ENCODE data around the gene DNM3. TPM values are rescaled to one million over a fixed set of nuclear protein-coding genes. Genes with fewer than 3 reads are reported as not detected.

Gene DNM3
- total and polyA plus RNA-seq, 2 experiments from 2014 or later = 0.11 to 1.4 TPM

DNA sequence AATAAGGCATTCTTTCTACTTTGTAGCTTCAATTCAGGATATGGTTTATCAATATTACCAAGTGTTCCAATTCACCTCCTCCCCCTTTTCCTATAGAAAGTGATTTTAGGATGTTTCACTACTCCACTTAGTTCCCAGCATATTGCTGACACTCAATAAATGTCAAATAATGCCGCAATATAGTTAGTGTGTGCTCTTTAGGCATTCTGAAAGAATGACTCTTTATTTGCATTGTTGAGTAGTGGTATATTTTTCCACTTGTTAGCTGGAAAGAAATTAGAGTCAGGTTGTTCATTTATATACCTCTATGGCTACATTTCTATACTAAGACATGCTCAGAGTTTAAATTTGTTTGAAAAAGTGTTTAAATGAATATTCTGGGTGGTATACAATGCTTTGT is 424.6 kb downstream of the DNM3 start:
- DNase-seq = no peak
- H3K9me3 ChIP-seq (ENCODE audit: low read depth) = no peaks in the 10 kb centered on the region
- WGBS, 2 experiments (ENCODE audit: low coverage in 1 of 2, low lambda C conversion rate in 2 of 2, missing lambda C conversion rate in 2 of 2) = 100% methylated on average over 1 of the region's 1 CpG
- no peaks in the 10 kb centered on the region for H3K79me2 ChIP-seq (ENCODE audit: insufficient read depth)
- peaks cover 29% of the 10 kb centered on the region for H3F3A ChIP-seq (ENCODE audit: insufficient read depth)
- H3K9ac ChIP-seq = no peak overlapping the region
- in situ Hi-C loops (cut with MboI) = no loop called here
- H3K4me3 ChIP-seq = no peak overlapping the region
- peaks cover 40% of the 10 kb centered on the region for H3K4me1 ChIP-seq (ENCODE audit: insufficient read depth)
- H3K27me3 ChIP-seq (replicated peaks; ENCODE audit: insufficient read depth) = no peaks in the 10 kb centered on the region
- H2AFZ ChIP-seq = no peak overlapping the region
- TF ChIP-seq EZH2 (IDR thresholded peaks at IDR 0.05; ENCODE audit: insufficient read depth, poor library complexity, severe bottlenecking) (no peak), EZH2phosphoT487 (IDR thresholded peaks at IDR 0.05; ENCODE audit: insufficient read depth, low read depth) (no peak)
- no peaks in the 10 kb centered on the region for H4K20me1 ChIP-seq (ENCODE audit: insufficient read depth)
- H3K4me2 ChIP-seq (ENCODE audit: unreplicated experiment) = no peak overlapping the region
- H3K27ac ChIP-seq = no peak overlapping the region
- H3K36me3 ChIP-seq (ENCODE audit: low read depth) = no peaks in the 10 kb centered on the region
- H3K9me2 ChIP-seq (ENCODE audit: insufficient read depth) = no peaks in the 10 kb centered on the region

DNA sequence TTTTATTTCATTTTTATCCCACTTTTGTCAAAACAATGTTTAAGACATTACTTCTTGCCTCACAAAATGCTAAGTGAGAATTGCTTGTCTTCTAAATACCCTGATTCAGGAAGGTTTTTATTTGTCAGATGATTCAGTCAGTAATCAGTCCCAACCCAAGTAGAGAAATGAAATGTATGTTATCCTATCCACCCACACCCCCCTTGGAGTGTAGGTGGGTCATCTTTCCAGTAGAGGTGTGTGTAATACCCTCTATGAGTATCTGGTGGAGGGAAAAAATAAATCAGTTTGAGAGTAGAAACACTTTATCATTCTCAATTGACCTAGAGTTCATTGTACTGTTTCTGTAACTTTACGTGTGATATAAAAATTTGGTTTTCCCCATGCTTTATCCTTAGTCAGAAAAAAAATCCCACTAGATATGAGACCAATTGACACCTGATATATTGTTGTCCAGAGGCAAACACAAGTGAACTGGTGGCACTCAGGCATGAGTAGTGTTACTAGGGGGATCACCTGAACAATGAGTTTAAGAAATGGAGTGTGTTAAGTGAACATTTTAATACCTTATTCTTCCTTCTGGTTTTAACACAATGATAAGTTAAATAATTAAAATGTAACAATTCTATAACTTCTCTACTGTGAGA is 425.4 kb downstream of the DNM3 start:
- 89 to 94% methylated on average over 1 of the region's 1 CpG for whole genome bisulfite sequencing, 2 experiments (ENCODE audit: low coverage in 1 of 2, low lambda C conversion rate in 2 of 2, missing lambda C conversion rate in 2 of 2)
- Histone ChIP-seq H3K27me3 (replicated peaks; ENCODE audit: insufficient read depth) (no peaks in the 10 kb centered on the region), H3K4me2 (ENCODE audit: unreplicated experiment) (no peak overlapping the region), H3K4me1 (ENCODE audit: insufficient read depth) (peaks cover 47% of the 10 kb centered on the region), H2AFZ (no peak overlapping the region), H3K9me3 (ENCODE audit: low read depth) (no peaks in the 10 kb centered on the region), H3F3A (ENCODE audit: insufficient read depth) (peaks cover 34% of the 10 kb centered on the region), H3K4me3 (no peak overlapping the region), H3K36me3 (ENCODE audit: low read depth) (no peaks in the 10 kb centered on the region), H3K9ac (no peak overlapping the region), H3K9me2 (ENCODE audit: insufficient read depth) (no peaks in the 10 kb centered on the region), H3K79me2 (ENCODE audit: insufficient read depth) (no peaks in the 10 kb centered on the region), H3K27ac (no peak overlapping the region), H4K20me1 (ENCODE audit: insufficient read depth) (no peaks in the 10 kb centered on the region)
- no peak for DNase-seq
- TF ChIP-seq EZH2phosphoT487 (IDR thresholded peaks at IDR 0.05; ENCODE audit: insufficient read depth, low read depth) (no peak), EZH2 (IDR thresholded peaks at IDR 0.05; ENCODE audit: insufficient read depth, poor library complexity, severe bottlenecking) (no peak)
- in situ Hi-C loops (cut with MboI) = no loop called here

DNA sequence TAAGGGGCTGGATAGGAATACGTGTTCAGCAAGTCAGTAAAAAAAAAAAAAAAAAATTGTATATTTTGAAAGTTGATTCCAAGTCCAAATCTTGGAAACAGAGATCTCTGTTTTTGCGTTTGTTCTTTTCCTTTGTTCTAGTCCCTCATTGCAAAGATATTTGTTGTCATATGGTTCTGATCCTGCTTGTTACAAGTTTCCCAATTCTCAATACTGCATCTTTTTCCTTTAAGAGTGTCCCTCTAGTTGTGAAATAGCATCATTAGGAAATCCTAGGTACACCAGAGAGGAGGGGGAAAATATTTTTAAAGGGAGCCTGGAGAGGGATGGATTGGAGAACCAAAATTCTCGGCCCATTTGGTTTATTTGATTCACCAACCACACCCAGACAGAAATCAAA is 426.9 kb downstream of the DNM3 start:
- no peak for TF ChIP-seq EZH2phosphoT487 (IDR thresholded peaks at IDR 0.05; ENCODE audit: insufficient read depth, low read depth)
- no peak for TF ChIP-seq EZH2 (IDR thresholded peaks at IDR 0.05; ENCODE audit: insufficient read depth, poor library complexity, severe bottlenecking)
- Histone ChIP-seq H2AFZ (peak overlapping the region; percentile 58), H3K36me3 (ENCODE audit: low read depth) (no peaks in the 10 kb centered on the region), H4K20me1 (ENCODE audit: insufficient read depth) (no peaks in the 10 kb centered on the region), H3K4me1 (ENCODE audit: insufficient read depth) (peaks cover 54% of the 10 kb centered on the region), H3K79me2 (ENCODE audit: insufficient read depth) (no peaks in the 10 kb centered on the region), H3K9me3 (ENCODE audit: low read depth) (no peaks in the 10 kb centered on the region), H3F3A (ENCODE audit: insufficient read depth) (peaks cover 36% of the 10 kb centered on the region), H3K4me3 (0 out of 2 replicates have a peak overlapping the region, but pooled peaks have one; percentile 2), H3K4me2 (ENCODE audit: unreplicated experiment) (peak overlapping the region; percentile 77), H3K9ac (no peak overlapping the region), H3K27me3 (replicated peaks; ENCODE audit: insufficient read depth) (no peaks in the 10 kb centered on the region), H3K27ac (peak overlapping the region; percentile 65; the same call in 1 of the 2 replicates), H3K9me2 (ENCODE audit: insufficient read depth) (no peaks in the 10 kb centered on the region)
- DNase-seq = peak; percentile 39
- in situ Hi-C loops (cut with MboI) = no loop called here
- 16 to 23% methylated on average over 3 of the region's 3 CpGs for WGBS, 2 experiments (ENCODE audit: low coverage in 1 of 2, low lambda C conversion rate in 2 of 2, missing lambda C conversion rate in 2 of 2)

DNA sequence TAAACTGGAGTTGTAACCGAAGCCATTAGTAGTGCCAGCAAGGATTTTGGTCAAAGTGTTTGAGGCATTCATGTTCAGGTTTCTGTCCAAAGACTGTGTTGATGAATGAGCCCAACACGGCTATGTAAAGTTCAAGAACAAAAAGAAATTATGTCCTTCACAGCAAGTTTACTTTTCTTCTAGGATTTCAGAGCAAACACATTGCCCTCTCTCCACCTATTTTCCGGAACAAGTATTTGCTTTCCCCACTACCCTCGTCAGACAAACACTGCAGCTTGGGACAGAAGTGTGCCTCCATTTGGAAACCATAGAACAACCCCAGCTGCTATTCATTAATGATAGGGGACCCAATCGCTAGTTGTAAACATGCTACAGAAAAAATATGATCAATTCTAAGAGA is 427.8 kb downstream of the DNM3 start:
- no peaks in the 10 kb centered on the region for H3K9me2 ChIP-seq (ENCODE audit: insufficient read depth)
- H3K27ac ChIP-seq = peak overlapping the region; percentile 65
- no peaks in the 10 kb centered on the region for H3K9me3 ChIP-seq (ENCODE audit: low read depth)
- peak overlapping the region; percentile 26 for H3K4me3 ChIP-seq
- H3F3A ChIP-seq (ENCODE audit: insufficient read depth) = peaks cover 36% of the 10 kb centered on the region
- H3K36me3 ChIP-seq (ENCODE audit: low read depth) = no peaks in the 10 kb centered on the region
- in situ Hi-C loops (cut with MboI) = no loop called here
- no peaks in the 10 kb centered on the region for H4K20me1 ChIP-seq (ENCODE audit: insufficient read depth)
- H3K9ac ChIP-seq = peak overlapping the region; percentile 9; the same call in 1 of the 2 replicates
- peaks cover 63% of the 10 kb centered on the region for H3K4me1 ChIP-seq (ENCODE audit: insufficient read depth)
- TF ChIP-seq EZH2 (IDR thresholded peaks at IDR 0.05; ENCODE audit: insufficient read depth, poor library complexity, severe bottlenecking) = no peak
- TF ChIP-seq EZH2phosphoT487 (IDR thresholded peaks at IDR 0.05; ENCODE audit: insufficient read depth, low read depth) = no peak
- DNase-seq = no peak
- H3K27me3 ChIP-seq (replicated peaks; ENCODE audit: insufficient read depth) = no peaks in the 10 kb centered on the region
- WGBS, 2 experiments (ENCODE audit: low coverage in 1 of 2, low lambda C conversion rate in 2 of 2, missing lambda C conversion rate in 2 of 2) = 16 to 23% methylated on average over 5 of the region's 5 CpGs
- H3K4me2 ChIP-seq (ENCODE audit: unreplicated experiment) = peak overlapping the region; percentile 77
- peak overlapping the region; percentile 58 for H2AFZ ChIP-seq
- H3K79me2 ChIP-seq (ENCODE audit: insufficient read depth) = no peaks in the 10 kb centered on the region

Data from GM23248 (cell line).